ENCODE measurements around the gene RBMS1.

The RBMS1 gene

GRCh38 chr2:160224060-160224459, 269.5 kb downstream of the RBMS1 start:
- DNase-seq (ENCODE audit: low read depth, low spot score): peak; percentile 88
- ChIA-PET POLR2A (interaction anchor here (0.9 to 2.1 kb wide), 3 partner anchors 10 to 46 kb away, joined by 3 to 7 read pairs (median 4); no protein-coding TSS in a partner anchor), CTCF (interaction anchor here (1.6 to 4.0 kb wide), 3 partner anchors 9 to 114 kb away, joined by 4 to 26 read pairs (median 8); no protein-coding TSS in a partner anchor)
- peak overlapping the region; percentile 4; the same call in 1 of the 2 replicates for H3K4me3 ChIP-seq (ENCODE audit: low read depth, low read length)
- no peak for TF ChIP-seq CTCF (IDR thresholded peaks at IDR 0.05; ENCODE audit: insufficient read depth, low read length, missing control alignments)

GRCh38 chr2:160223560-160223959, 270.0 kb downstream of the RBMS1 start:
- ChIA-PET POLR2A (interaction anchor here (0.9 to 2.1 kb wide), 3 partner anchors 9 to 46 kb away, joined by 3 to 7 read pairs (median 4); no protein-coding TSS in a partner anchor), CTCF (interaction anchor here (1.6 to 4.0 kb wide), 3 partner anchors 9 to 114 kb away, joined by 4 to 26 read pairs (median 8); no protein-coding TSS in a partner anchor)
- H3K4me3 ChIP-seq (ENCODE audit: low read depth, low read length): no peak overlapping the region
- no peak for TF ChIP-seq CTCF (IDR thresholded peaks at IDR 0.05; ENCODE audit: insufficient read depth, low read length, missing control alignments)
- DNase-seq (ENCODE audit: low read depth, low spot score): no peak

DNA sequence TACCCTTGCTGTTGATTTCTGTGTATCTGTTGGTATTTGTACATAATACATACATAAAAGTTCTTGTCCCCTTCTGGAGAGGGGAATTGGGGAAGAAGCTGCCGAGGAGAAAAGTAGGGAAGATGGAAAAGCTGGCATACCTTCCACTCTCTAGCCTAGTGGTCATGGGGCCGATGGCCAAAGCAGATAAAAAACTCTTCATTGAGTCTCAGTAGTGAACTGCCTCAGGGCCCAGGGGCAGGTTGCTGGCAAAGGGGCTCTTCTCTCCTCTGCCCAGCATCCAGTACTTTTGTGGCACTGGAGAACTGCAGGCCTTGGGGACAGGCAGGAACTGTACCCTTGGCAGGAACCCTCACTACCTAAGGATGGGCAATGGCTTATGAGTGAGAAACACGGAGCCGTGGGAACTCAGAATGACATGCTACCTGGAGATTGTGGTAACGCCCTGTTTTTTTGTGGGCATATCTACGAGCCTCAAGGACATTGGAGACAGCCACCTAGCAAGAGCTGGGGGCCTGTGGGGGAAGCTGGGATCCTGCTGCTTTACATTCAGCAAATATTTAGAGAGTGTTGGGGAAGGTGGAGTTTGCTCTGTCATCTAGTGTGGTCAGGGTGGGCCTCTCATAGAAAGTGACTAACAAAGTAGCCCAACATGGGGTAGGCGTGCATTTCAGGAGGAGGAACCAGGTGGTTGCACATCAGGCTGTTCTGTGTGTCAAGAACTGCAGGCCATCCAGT, 270.9 kb downstream of the RBMS1 start:
- no peak overlapping the region for H3K4me3 ChIP-seq (ENCODE audit: low read depth, low read length)
- no peak for DNase-seq (ENCODE audit: low read depth, low spot score)
- no peak for TF ChIP-seq CTCF (IDR thresholded peaks at IDR 0.05; ENCODE audit: insufficient read depth, low read length, missing control alignments)
- ChIA-PET CTCF (interaction anchor here (1.5 to 5.3 kb wide), 3 partner anchors 8 to 29 kb away, joined by 4 to 46 read pairs (median 6); no protein-coding TSS in a partner anchor), POLR2A (no interaction called here)

Measured in AG04449 (cell line).